ENCODE results near the gene LRRC8C.

The LRRC8C gene

DNA sequence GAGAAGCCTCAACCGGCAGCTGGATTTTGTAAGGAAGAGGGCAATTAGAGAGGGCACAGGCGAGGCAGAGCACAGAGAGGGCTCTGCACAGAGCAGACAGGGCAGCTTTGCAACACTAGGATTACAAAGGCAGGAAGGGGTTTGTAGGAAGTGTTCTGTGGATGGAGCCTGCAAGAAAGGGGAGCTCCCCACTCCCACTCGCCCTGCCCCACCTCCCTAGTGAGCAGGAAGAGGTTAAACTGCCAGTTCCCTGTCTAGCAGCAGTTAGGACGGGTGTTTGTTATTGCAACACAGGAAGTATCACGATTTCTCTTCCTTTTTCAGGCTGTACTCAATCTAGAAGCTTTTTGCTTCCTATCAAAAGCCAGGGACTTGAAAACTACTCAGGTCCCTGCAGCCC is 124.6 kb downstream of the LRRC8C start:
- H3K4me2 ChIP-seq (ENCODE audit: low read length), result no peak overlapping the region
- H3K23ac ChIP-seq (ENCODE audit: low read length), result no peak overlapping the region
- no peak overlapping the region for H3K27ac ChIP-seq (ENCODE audit: low read depth, low read length)
- H3K9me3 ChIP-seq (ENCODE audit: insufficient read depth, low read depth, low read length), result peaks cover 2% of the 10 kb centered on the region
- H3K9ac ChIP-seq (ENCODE audit: low read length), result no peak overlapping the region
- no peak overlapping the region for H3K4ac ChIP-seq (ENCODE audit: low read depth, low read length)
- DNase-seq, result peak in 1 of 2 donors; percentile 15
- H3K36me3 ChIP-seq (ENCODE audit: control insufficient read depth in 1 of 2, insufficient read depth in 2 of 2, low read length in 2 of 2), result no peaks in the 10 kb centered on the region
- H2BK12ac ChIP-seq (ENCODE audit: low read length), result no peak overlapping the region
- H3K4me3 ChIP-seq (ENCODE audit: low read depth, low read length), result no peak overlapping the region
- no peak overlapping the region for H4K91ac ChIP-seq (ENCODE audit: low read depth, low read length)
- no peak overlapping the region for H4K8ac ChIP-seq (ENCODE audit: low read depth, low read length)
- no peak overlapping the region for H2BK120ac ChIP-seq (ENCODE audit: insufficient read depth, low read length, poor library complexity)
- no peak overlapping the region for H4K12ac ChIP-seq (ENCODE audit: low read depth, low read length)
- whole genome bisulfite sequencing (ENCODE audit: extremely low coverage, insufficient coverage, insufficient read length), result no CpG with 5 or more reads among the region's 5 CpGs
- H3K14ac ChIP-seq (ENCODE audit: low read length), result no peak overlapping the region
- no peaks in the 10 kb centered on the region for H3K79me2 ChIP-seq (ENCODE audit: control insufficient read depth, insufficient read depth, low read length, poor library complexity)
- no peak overlapping the region for H3K18ac ChIP-seq (ENCODE audit: low read length)
- no peaks in the 10 kb centered on the region for H3K27me3 ChIP-seq (ENCODE audit: insufficient read depth, low read length)
- H2AK5ac ChIP-seq (ENCODE audit: low read length), result no peak overlapping the region
- H3K4me1 ChIP-seq (ENCODE audit: control insufficient read depth in 1 of 2, insufficient read depth in 2 of 2, low read length in 2 of 2), result peaks cover 0 to 4% of the 10 kb centered on the region in 2 experiments
- H2AFZ ChIP-seq (ENCODE audit: insufficient read depth, low read length, poor library complexity), result no peak overlapping the region
- no peak overlapping the region for H2BK5ac ChIP-seq (ENCODE audit: low read depth, low read length, poor library complexity)
- no peaks in the 10 kb centered on the region for H3K79me1 ChIP-seq (ENCODE audit: low read length)

DNA sequence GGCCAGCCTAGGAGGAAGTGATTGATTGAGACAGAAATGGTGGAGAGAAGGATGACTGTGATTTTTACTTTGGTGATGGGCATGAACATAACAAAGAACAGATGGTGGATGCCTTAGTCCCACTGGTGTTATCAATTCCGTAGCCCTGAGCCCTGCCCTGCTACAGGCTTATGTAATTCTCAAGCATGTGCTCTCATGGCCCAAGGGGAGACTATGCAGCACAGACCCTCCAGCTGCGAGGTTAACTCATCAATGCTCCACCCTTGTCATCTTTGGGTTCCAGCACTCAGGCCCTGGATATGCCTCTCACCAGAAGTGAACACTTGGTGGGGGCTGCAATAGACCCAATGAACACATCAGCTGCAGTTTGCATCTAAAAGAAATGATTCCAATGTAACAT is 125.2 kb downstream of the LRRC8C start:
- H3K4me2 ChIP-seq (ENCODE audit: low read length), result no peak overlapping the region
- no peaks in the 10 kb centered on the region for H3K79me2 ChIP-seq (ENCODE audit: control insufficient read depth, insufficient read depth, low read length, poor library complexity)
- H3K9me3 ChIP-seq (ENCODE audit: insufficient read depth, low read depth, low read length), result peaks cover 2% of the 10 kb centered on the region
- no peaks in the 10 kb centered on the region for H3K27me3 ChIP-seq (ENCODE audit: insufficient read depth, low read length)
- DNase-seq, result no peak
- no peak overlapping the region for H3K4me3 ChIP-seq (ENCODE audit: low read depth, low read length)
- H3K27ac ChIP-seq (ENCODE audit: low read depth, low read length), result no peak overlapping the region
- no CpG with 5 or more reads among the region's 2 CpGs for WGBS (ENCODE audit: extremely low coverage, insufficient coverage, insufficient read length)
- no peak overlapping the region for H2AFZ ChIP-seq (ENCODE audit: insufficient read depth, low read length, poor library complexity)
- no peak overlapping the region for H3K4ac ChIP-seq (ENCODE audit: low read depth, low read length)
- H3K18ac ChIP-seq (ENCODE audit: low read length), result no peak overlapping the region
- H4K8ac ChIP-seq (ENCODE audit: low read depth, low read length), result no peak overlapping the region
- peak overlapping the region; percentile 83 for H3K23ac ChIP-seq (ENCODE audit: low read length)
- no peak overlapping the region for H4K91ac ChIP-seq (ENCODE audit: low read depth, low read length)
- no peak overlapping the region for H4K12ac ChIP-seq (ENCODE audit: low read depth, low read length)
- H2BK120ac ChIP-seq (ENCODE audit: insufficient read depth, low read length, poor library complexity), result no peak overlapping the region
- H2BK12ac ChIP-seq (ENCODE audit: low read length), result no peak overlapping the region
- H3K9ac ChIP-seq (ENCODE audit: low read length), result no peak overlapping the region
- no peak overlapping the region for H2BK5ac ChIP-seq (ENCODE audit: low read depth, low read length, poor library complexity)
- no peaks in the 10 kb centered on the region for H3K79me1 ChIP-seq (ENCODE audit: low read length)
- no peak overlapping the region for H3K14ac ChIP-seq (ENCODE audit: low read length)
- no peaks in the 10 kb centered on the region for H3K36me3 ChIP-seq (ENCODE audit: control insufficient read depth in 1 of 2, insufficient read depth in 2 of 2, low read length in 2 of 2)
- peaks cover 0 to 4% of the 10 kb centered on the region in 2 experiments for H3K4me1 ChIP-seq (ENCODE audit: control insufficient read depth in 1 of 2, insufficient read depth in 2 of 2, low read length in 2 of 2)
- no peak overlapping the region for H2AK5ac ChIP-seq (ENCODE audit: low read length)

GRCh38 chr1:89759036-89759435 is 126.1 kb downstream of the LRRC8C start:
- Histone ChIP-seq H2BK5ac (ENCODE audit: low read depth, low read length, poor library complexity) (no peak overlapping the region), H4K12ac (ENCODE audit: low read depth, low read length) (no peak overlapping the region), H3K79me2 (ENCODE audit: control insufficient read depth, insufficient read depth, low read length, poor library complexity) (no peaks in the 10 kb centered on the region), H3K9me3 (ENCODE audit: insufficient read depth, low read depth, low read length) (peaks cover 2% of the 10 kb centered on the region), H3K36me3 (ENCODE audit: control insufficient read depth in 1 of 2, insufficient read depth in 2 of 2, low read length in 2 of 2) (no peaks in the 10 kb centered on the region), H3K27me3 (ENCODE audit: insufficient read depth, low read length) (no peaks in the 10 kb centered on the region), H3K18ac (ENCODE audit: low read length) (no peak overlapping the region), H2BK120ac (ENCODE audit: insufficient read depth, low read length, poor library complexity) (no peak overlapping the region), H2AK5ac (ENCODE audit: low read length) (no peak overlapping the region), H2BK12ac (ENCODE audit: low read length) (no peak overlapping the region), H3K4me1 (ENCODE audit: control insufficient read depth in 1 of 2, insufficient read depth in 2 of 2, low read length in 2 of 2) (peaks cover 0 to 7% of the 10 kb centered on the region in 2 experiments), H3K27ac (ENCODE audit: low read depth, low read length) (no peak overlapping the region), H4K8ac (ENCODE audit: low read depth, low read length) (no peak overlapping the region), H3K23ac (ENCODE audit: low read length) (no peak overlapping the region), H2AFZ (ENCODE audit: insufficient read depth, low read length, poor library complexity) (no peak overlapping the region), H3K79me1 (ENCODE audit: low read length) (no peaks in the 10 kb centered on the region), H4K91ac (ENCODE audit: low read depth, low read length) (no peak overlapping the region), H3K4ac (ENCODE audit: low read depth, low read length) (no peak overlapping the region), H3K14ac (ENCODE audit: low read length) (no peak overlapping the region), H3K4me2 (ENCODE audit: low read length) (no peak overlapping the region), H3K4me3 (ENCODE audit: low read depth, low read length) (no peak overlapping the region), H3K9ac (ENCODE audit: low read length) (no peak overlapping the region)
- WGBS (ENCODE audit: extremely low coverage, insufficient coverage, insufficient read length), result no CpG with 5 or more reads among the region's 2 CpGs
- DNase-seq, result no peak

- H2BK5ac ChIP-seq (ENCODE audit: low read depth, low read length, poor library complexity), result no peak overlapping the region
- no peaks in the 10 kb centered on the region for H3K79me1 ChIP-seq (ENCODE audit: low read length)
- no peak overlapping the region for H2AK5ac ChIP-seq (ENCODE audit: low read length)
- H2AFZ ChIP-seq (ENCODE audit: insufficient read depth, low read length, poor library complexity), result no peak overlapping the region
- peaks cover 2% of the 10 kb centered on the region for H3K9me3 ChIP-seq (ENCODE audit: insufficient read depth, low read depth, low read length)
- H4K12ac ChIP-seq (ENCODE audit: low read depth, low read length), result no peak overlapping the region
- WGBS (ENCODE audit: extremely low coverage, insufficient coverage, insufficient read length), result no CpG with 5 or more reads among the region's 3 CpGs
- no peak overlapping the region for H4K91ac ChIP-seq (ENCODE audit: low read depth, low read length)
- no peak overlapping the region for H4K8ac ChIP-seq (ENCODE audit: low read depth, low read length)
- H3K23ac ChIP-seq (ENCODE audit: low read length), result no peak overlapping the region
- H3K27ac ChIP-seq (ENCODE audit: low read depth, low read length), result no peak overlapping the region
- no peak overlapping the region for H3K9ac ChIP-seq (ENCODE audit: low read length)
- no peak overlapping the region for H3K14ac ChIP-seq (ENCODE audit: low read length)
- H2BK120ac ChIP-seq (ENCODE audit: insufficient read depth, low read length, poor library complexity), result no peak overlapping the region
- DNase-seq, result peak in 1 of 2 donors; percentile 8
- no peak overlapping the region for H3K18ac ChIP-seq (ENCODE audit: low read length)
- no peak overlapping the region for H3K4me2 ChIP-seq (ENCODE audit: low read length)
- H3K4me3 ChIP-seq (ENCODE audit: low read depth, low read length), result no peak overlapping the region
- H2BK12ac ChIP-seq (ENCODE audit: low read length), result no peak overlapping the region
- H3K27me3 ChIP-seq (ENCODE audit: insufficient read depth, low read length), result no peaks in the 10 kb centered on the region
- H3K4me1 ChIP-seq (ENCODE audit: control insufficient read depth in 1 of 2, insufficient read depth in 2 of 2, low read length in 2 of 2), result peaks cover 0 to 7% of the 10 kb centered on the region in 2 experiments
- no peaks in the 10 kb centered on the region for H3K36me3 ChIP-seq (ENCODE audit: control insufficient read depth in 1 of 2, insufficient read depth in 2 of 2, low read length in 2 of 2)
- H3K79me2 ChIP-seq (ENCODE audit: control insufficient read depth, insufficient read depth, low read length, poor library complexity), result no peaks in the 10 kb centered on the region
- H3K4ac ChIP-seq (ENCODE audit: low read depth, low read length), result no peak overlapping the region
Measured at GRCh38 chr1:89760496-89760895, 127.6 kb downstream of the LRRC8C start.
